GM12878 (cell line): Measurements from ENCODE around the gene PRCP. TPM values are rescaled to one million over a fixed set of nuclear protein-coding genes. Genes with fewer than 3 reads are reported as not detected.

ENCODE experiments used
- ATAC-seq: fragments of 200-7000 bp; cut with Tn5 transposase; 3 replicates; pipeline ENCODE4 v1.9.1; 2020; ENCODE audit warnings: mild to moderate bottlenecking, moderate library complexity
- BruUV-seq: library from RNA; stranded (reverse); fragments of 400-500 nt; replicated peaks from 2 replicates; lab custom pipeline; 2021; lab: Mats Ljungman, UMichigan
- CTCF ChIA-PET: fragments of 300-600 bp; sonication (Branson Sonifier 250); formaldehyde crosslinking; extraction: SDS; loops from one replicate; lab custom pipeline; 2021; ENCODE audit warnings: inconsistent platforms; lab: Yijun Ruan, JAX
- POLR2A ChIA-PET: fragments of 350-600 bp; formaldehyde crosslinking; extraction: SDS; loops from one replicate; lab custom pipeline; 2021; ENCODE audit warnings: inconsistent platforms; lab: Charles Lee
- RAD21 ChIA-PET: fragments of 300-600 bp; sonication (Branson Sonifier 250); formaldehyde crosslinking; loops from one replicate; lab custom pipeline; 2023; ENCODE audit warnings: antibody characterized with exemption; ENCODE audit not compliant: unreplicated experiment; lab: Charles Lee
- SMC1A ChIA-PET: fragments of 300-600 bp; sonication (Branson Sonifier 250); formaldehyde crosslinking; loops from one replicate; lab custom pipeline; 2023; ENCODE audit not compliant: unreplicated experiment, uncharacterized antibody; lab: Charles Lee
- DNase-seq: peaks from one replicate; pipeline ENCODE4 v3.0.0-alpha.2; 2011; ENCODE audit warnings: low read depth, low spot score
- FAIRE-seq: peaks from 3 replicates; lab custom pipeline; 2011; peaks lifted over from hg19 to GRCh38; lab: Jason Lieb, UNC
- H2AFZ ChIP-seq: 2 replicates; pipeline ENCODE4 v1.6.0; 2011; ENCODE audit warnings: low read depth, low read length, control low read depth; ENCODE audit not compliant: control insufficient read depth
- H3K27ac ChIP-seq: 2 replicates; pipeline ENCODE4 v1.5.1; 2011; ENCODE audit warnings: control low read depth; ENCODE audit not compliant: control insufficient read depth, insufficient read depth
- H3K27me3 ChIP-seq, 2 experiments: replicated peaks in 1 of 2; 2 replicates each; pipeline versions ENCODE4 v1.6.0 to v1.6.1; 2011; ENCODE audit warnings: low read length in 1 of 2; ENCODE audit not compliant: control insufficient read depth in 2 of 2, insufficient read depth in 2 of 2
- H3K36me3 ChIP-seq, 2 experiments: 2 replicates each; pipeline ENCODE4 v1.5.1; 2011; ENCODE audit warnings: low read length in 1 of 2; ENCODE audit not compliant: control insufficient read depth in 2 of 2, insufficient read depth in 2 of 2
- H3K4me1 ChIP-seq: 2 replicates; pipeline ENCODE4 v1.6.1; 2011; ENCODE audit warnings: mild to moderate bottlenecking, low read length, moderate library complexity, mixed read lengths; ENCODE audit not compliant: control insufficient read depth, insufficient read depth
- H3K4me2 ChIP-seq: 2 replicates; pipeline ENCODE4 v1.6.0; 2011; ENCODE audit warnings: control low read depth; ENCODE audit not compliant: control insufficient read depth, insufficient read depth
- H3K4me3 ChIP-seq: fragments of 200-600 bp; sonication (generic); 2 replicates; pipeline ENCODE4 v1.5.1; 2016
- H3K79me2 ChIP-seq: 2 replicates; pipeline ENCODE4 v1.6.0; 2011; ENCODE audit warnings: low read length; ENCODE audit not compliant: control insufficient read depth, insufficient read depth
- H3K9ac ChIP-seq: 2 replicates; pipeline ENCODE4 v1.8.0; 2011; ENCODE audit warnings: low read length, control low read depth, mixed read lengths; ENCODE audit not compliant: control insufficient read depth, insufficient read depth
- H3K9me3 ChIP-seq: replicated peaks from 3 replicates; pipeline ENCODE4 v1.5.1; 2011; ENCODE audit warnings: mild to moderate bottlenecking, low read length; ENCODE audit not compliant: control insufficient read depth, insufficient read depth
- H4K20me1 ChIP-seq: 2 replicates; pipeline ENCODE4 v1.6.0; 2011; ENCODE audit not compliant: control insufficient read depth, insufficient read depth
- BACH1 ChIP-seq: fragments of 450-650 bp; IDR thresholded peaks from 2 replicates; pipeline ENCODE4 v1.6.1; 2017; ENCODE audit warnings: mild to moderate bottlenecking, borderline replicate concordance
- EZH2 ChIP-seq: IDR thresholded peaks from 2 replicates; pipeline ENCODE4 v1.6.1; 2012; ENCODE audit warnings: low read depth, mild to moderate bottlenecking, control low read depth, inconsistent platforms, low read length, borderline replicate concordance; ENCODE audit not compliant: control insufficient read depth
- FOXM1 ChIP-seq: IDR thresholded peaks from 2 replicates; pipeline ENCODE4 v1.6.1; 2012; ENCODE audit warnings: low read depth, mild to moderate bottlenecking, inconsistent platforms, low read length, moderate library complexity
- HCFC1 ChIP-seq: fragments of 150-350 bp; IDR thresholded peaks from 2 replicates; pipeline ENCODE4 v1.6.1; 2014; ENCODE audit warnings: low read length
- JUNB ChIP-seq: IDR thresholded peaks from 2 replicates; pipeline ENCODE4 v1.6.1; 2016; ENCODE audit warnings: antibody characterized with exemption, mild to moderate bottlenecking
- MEF2A ChIP-seq: IDR thresholded peaks from 2 replicates; pipeline ENCODE4 v1.6.1; 2011; ENCODE audit warnings: low read depth, mild to moderate bottlenecking, low read length, moderate library complexity; ENCODE audit not compliant: insufficient read depth
- NBN ChIP-seq: fragments of 450-650 bp; IDR thresholded peaks from 2 replicates; pipeline ENCODE4 v1.6.1; 2016
- POLR2AphosphoS5 ChIP-seq: IDR thresholded peaks from 2 replicates; pipeline ENCODE4 v1.6.1; 2011; ENCODE audit warnings: mild to moderate bottlenecking, low read length, inconsistent platforms
- SMAD1 ChIP-seq: fragments of 450-650 bp; IDR thresholded peaks from 2 replicates; pipeline ENCODE4 v1.6.1; 2018; ENCODE audit warnings: mild to moderate bottlenecking, low read depth; ENCODE audit not compliant: partially characterized antibody
- SREBF1 ChIP-seq: IDR thresholded peaks from 2 replicates; pipeline ENCODE4 v1.6.1; 2012; ENCODE audit warnings: mild to moderate bottlenecking, low read length
- STAT3 ChIP-seq: IDR thresholded peaks from 2 replicates; pipeline ENCODE4 v1.6.1; 2011; ENCODE audit warnings: low read depth, low read length, improper control_type of control experiment
- ZNF217 ChIP-seq: fragments of 450-650 bp; IDR thresholded peaks from 2 replicates; pipeline ENCODE4 v1.6.1; 2017; ENCODE audit warnings: antibody characterized with exemption, mild to moderate bottlenecking
- ZNF592 ChIP-seq: fragments of 450-650 bp; IDR thresholded peaks from 2 replicates; pipeline ENCODE4 v1.6.1; 2017; ENCODE audit warnings: mild to moderate bottlenecking, moderate library complexity
- ZSCAN29 ChIP-seq: fragments of 450-650 bp; IDR thresholded peaks from 2 replicates; pipeline ENCODE4 v1.6.1; 2017; ENCODE audit warnings: mild to moderate bottlenecking, moderate library complexity
- in situ Hi-C: fragments of 300-500 bp; cut with MboI; formaldehyde crosslinking; loops from 9 replicates; pipeline ENCODE4 v1.14.3; 2018; ENCODE audit warnings: mixed read lengths
- intact Hi-C: fragments of 100-400 bp; cut with micrococcal nuclease; formaldehyde crosslinking; loops from one replicate; pipeline ENCODE4 v1.14.2; 2022; ENCODE audit not compliant: unreplicated experiment
- polyA plus RNA-seq, 11 experiments: library from polyadenylated mRNA; depleted of rRNA in 4 of 11; unstranded in 6 of 11; stranded (reverse) in 5 of 11; fragments of >200 nt; fragmentation: Nextera tagmentation in 4 of 11; fragmentation: Illumina TruSeq in 1 of 11; extraction: Ambion mirVana in 4 of 11; extraction: Trizol in 1 of 11; gene quantifications; 1 replicate in 1 of 11; 2 replicates in 10 of 11; pipeline versions ENCODE4 v1.2.1 to v1.2.3, GENCODE V29; 2011 to 2016; ENCODE audit warnings: inconsistent platforms in 2 of 11, missing spikeins in 2 of 11, low read depth in 1 of 11
- total RNA-seq, 4 experiments: library from RNA; depleted of rRNA in 3 of 4; stranded (reverse); fragments of >200 nt in 3 of 4; fragmentation: Illumina TruSeq in 1 of 4; extraction: Trizol in 1 of 4; gene quantifications; 2 replicates each; pipeline versions ENCODE4 v1.2.1 to v1.2.3, GENCODE V29; 2013 to 2021
- TF ChIP-seq, protein P1 (sequence below): fragments of 150-350 bp; IDR thresholded peaks from 2 replicates; pipeline ENCODE4 v1.6.1; 2014; ENCODE audit warnings: mild to moderate bottlenecking, low read depth, low read length
- TF ChIP-seq, protein P2 (sequence below): IDR thresholded peaks from 2 replicates; pipeline ENCODE4 v1.6.1; 2012; ENCODE audit warnings: mild to moderate bottlenecking, low read depth, low read length

Gene PRCP
- total and polyA plus RNA-seq, 10 of the 15 experiments (the other 5 are each of a cell fraction or from before 2014, with no cell fraction given): 14.9 to 43.6 (median 20.0) TPM

DNA sequence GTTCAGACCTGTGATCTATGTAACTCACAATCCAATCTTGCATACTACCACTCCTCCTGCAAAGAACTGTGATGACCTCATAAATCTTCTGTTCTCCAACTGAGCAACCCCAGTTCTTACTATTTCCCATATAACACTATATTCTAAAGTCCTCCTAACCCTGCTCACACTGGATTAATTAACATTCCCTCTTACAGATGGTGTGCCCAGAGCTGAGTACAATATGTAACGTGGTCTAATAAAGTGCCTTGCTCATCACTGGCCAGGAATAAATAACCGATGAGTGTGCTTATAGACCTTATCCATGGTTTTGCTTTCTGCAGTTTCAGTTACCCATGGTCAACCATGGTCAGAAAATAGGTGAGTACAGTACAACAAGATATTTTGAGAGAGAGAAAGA is 28.6 kb downstream of the PRCP start (continued):
- TF ChIP-seq ZNF592 (no peak), ZSCAN29 (no peak), MEF2A (no peak), BACH1 (no peak), SREBF1 (no peak)

GRCh38 chr11:82869657-82870056 is 30.6 kb downstream of the PRCP start:
- POLR2A ChIA-PET: no interaction called here
- Histone ChIP-seq H3K27ac (no peak overlapping the region), H3K36me3 (no peaks in the 10 kb centered on the region), H3K79me2 (no peaks in the 10 kb centered on the region), H4K20me1 (no peaks in the 10 kb centered on the region), H3K9ac (no peak overlapping the region), H3K4me2 (no peak overlapping the region), H3K27me3 (no peaks in the 10 kb centered on the region), H3K4me3 (no peak overlapping the region), H3K9me3 (no peaks in the 10 kb centered on the region), H3K4me1 (no peaks in the 10 kb centered on the region), H2AFZ (no peak overlapping the region)
- DNase-seq: no peak
- intact Hi-C loops: loop anchor here (5.0 kb wide), 1 partner anchor 948 kb away; no protein-coding TSS in a partner anchor
- no peak for FAIRE-seq
- no TSS peak for BruUV-seq
- SMC1A ChIA-PET: interaction anchor here (0.6 to 3.6 kb wide), 9 partner anchors 14 to 802 kb away, joined by 3 to 57 read pairs (median 3); partner anchors contain the start of genes DDIAS and PRCP
- CTCF ChIA-PET: interaction anchor here (0.7 to 3.6 kb wide), 5 partner anchors 34 to 380 kb away, joined by 3 to 79 read pairs (median 3); partner anchors contain the start of gene DDIAS
- in situ Hi-C loops: loop anchor here (5.0 kb wide), 1 partner anchor 948 kb away; no protein-coding TSS in a partner anchor
- no peak for ATAC-seq
- RAD21 ChIA-PET: interaction anchor here (1.2 kb wide), 1 partner anchor 32 kb away, joined by 3 read pairs; the partner anchor contains the start of gene DDIAS
- TF ChIP-seq JUNB (no peak), FOXM1 (no peak), ZNF217 (no peak), HCFC1 (no peak), EZH2 (no peak), STAT3 (no peak), SMAD1 (no peak), POLR2AphosphoS5 (no peak), NBN (no peak)
- TF ChIP-seq, protein P1, sequence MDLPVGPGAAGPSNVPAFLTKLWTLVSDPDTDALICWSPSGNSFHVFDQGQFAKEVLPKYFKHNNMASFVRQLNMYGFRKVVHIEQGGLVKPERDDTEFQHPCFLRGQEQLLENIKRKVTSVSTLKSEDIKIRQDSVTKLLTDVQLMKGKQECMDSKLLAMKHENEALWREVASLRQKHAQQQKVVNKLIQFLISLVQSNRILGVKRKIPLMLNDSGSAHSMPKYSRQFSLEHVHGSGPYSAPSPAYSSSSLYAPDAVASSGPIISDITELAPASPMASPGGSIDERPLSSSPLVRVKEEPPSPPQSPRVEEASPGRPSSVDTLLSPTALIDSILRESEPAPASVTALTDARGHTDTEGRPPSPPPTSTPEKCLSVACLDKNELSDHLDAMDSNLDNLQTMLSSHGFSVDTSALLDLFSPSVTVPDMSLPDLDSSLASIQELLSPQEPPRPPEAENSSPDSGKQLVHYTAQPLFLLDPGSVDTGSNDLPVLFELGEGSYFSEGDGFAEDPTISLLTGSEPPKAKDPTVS: no peak
- TF ChIP-seq, protein P2, sequence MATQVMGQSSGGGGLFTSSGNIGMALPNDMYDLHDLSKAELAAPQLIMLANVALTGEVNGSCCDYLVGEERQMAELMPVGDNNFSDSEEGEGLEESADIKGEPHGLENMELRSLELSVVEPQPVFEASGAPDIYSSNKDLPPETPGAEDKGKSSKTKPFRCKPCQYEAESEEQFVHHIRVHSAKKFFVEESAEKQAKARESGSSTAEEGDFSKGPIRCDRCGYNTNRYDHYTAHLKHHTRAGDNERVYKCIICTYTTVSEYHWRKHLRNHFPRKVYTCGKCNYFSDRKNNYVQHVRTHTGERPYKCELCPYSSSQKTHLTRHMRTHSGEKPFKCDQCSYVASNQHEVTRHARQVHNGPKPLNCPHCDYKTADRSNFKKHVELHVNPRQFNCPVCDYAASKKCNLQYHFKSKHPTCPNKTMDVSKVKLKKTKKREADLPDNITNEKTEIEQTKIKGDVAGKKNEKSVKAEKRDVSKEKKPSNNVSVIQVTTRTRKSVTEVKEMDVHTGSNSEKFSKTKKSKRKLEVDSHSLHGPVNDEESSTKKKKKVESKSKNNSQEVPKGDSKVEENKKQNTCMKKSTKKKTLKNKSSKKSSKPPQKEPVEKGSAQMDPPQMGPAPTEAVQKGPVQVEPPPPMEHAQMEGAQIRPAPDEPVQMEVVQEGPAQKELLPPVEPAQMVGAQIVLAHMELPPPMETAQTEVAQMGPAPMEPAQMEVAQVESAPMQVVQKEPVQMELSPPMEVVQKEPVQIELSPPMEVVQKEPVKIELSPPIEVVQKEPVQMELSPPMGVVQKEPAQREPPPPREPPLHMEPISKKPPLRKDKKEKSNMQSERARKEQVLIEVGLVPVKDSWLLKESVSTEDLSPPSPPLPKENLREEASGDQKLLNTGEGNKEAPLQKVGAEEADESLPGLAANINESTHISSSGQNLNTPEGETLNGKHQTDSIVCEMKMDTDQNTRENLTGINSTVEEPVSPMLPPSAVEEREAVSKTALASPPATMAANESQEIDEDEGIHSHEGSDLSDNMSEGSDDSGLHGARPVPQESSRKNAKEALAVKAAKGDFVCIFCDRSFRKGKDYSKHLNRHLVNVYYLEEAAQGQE: no peak
